ENCODE results near the gene WHRN.

Gene WHRN

DNA sequence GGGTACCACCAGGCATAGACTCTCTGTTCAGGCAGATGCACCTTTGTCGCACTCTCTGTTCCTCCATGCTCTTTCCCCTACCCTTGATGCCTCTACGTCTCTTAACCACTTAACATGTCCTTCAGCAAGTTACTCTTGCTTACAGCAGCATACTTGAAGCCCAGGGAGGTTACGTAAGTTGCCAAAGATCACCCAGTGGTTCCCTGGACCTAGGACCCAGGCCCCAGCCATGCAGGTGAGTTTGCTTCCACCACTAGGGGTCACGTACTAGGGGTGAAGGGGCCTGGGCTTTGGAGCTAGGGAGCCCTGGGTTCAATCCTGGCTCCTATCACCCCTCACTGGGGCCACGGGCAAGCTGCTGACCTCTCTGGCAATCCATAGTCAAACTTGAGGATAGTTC lies 126.4 kb downstream of the WHRN start:
- no peak overlapping the region for H3K4me3 ChIP-seq (ENCODE audit: low read depth, low read length)
- no peak overlapping the region for H2AFZ ChIP-seq (ENCODE audit: low read length, unreplicated experiment)
- peaks cover 17% of the 10 kb centered on the region for H3K4me1 ChIP-seq (ENCODE audit: control insufficient read depth, insufficient read depth, low read length, unreplicated experiment)
- peaks cover 11% of the 10 kb centered on the region; the same call in 1 of the 2 replicates for H3K36me3 ChIP-seq (ENCODE audit: insufficient read depth, low read length)
- H3K27ac ChIP-seq (ENCODE audit: low read depth, low read length), result no peak overlapping the region
- H3K79me2 ChIP-seq (ENCODE audit: control insufficient read depth, insufficient read depth, low read length, unreplicated experiment), result peaks cover 12% of the 10 kb centered on the region
- H3K27me3 ChIP-seq (ENCODE audit: insufficient read depth, low read length), result no peaks in the 10 kb centered on the region

DNA sequence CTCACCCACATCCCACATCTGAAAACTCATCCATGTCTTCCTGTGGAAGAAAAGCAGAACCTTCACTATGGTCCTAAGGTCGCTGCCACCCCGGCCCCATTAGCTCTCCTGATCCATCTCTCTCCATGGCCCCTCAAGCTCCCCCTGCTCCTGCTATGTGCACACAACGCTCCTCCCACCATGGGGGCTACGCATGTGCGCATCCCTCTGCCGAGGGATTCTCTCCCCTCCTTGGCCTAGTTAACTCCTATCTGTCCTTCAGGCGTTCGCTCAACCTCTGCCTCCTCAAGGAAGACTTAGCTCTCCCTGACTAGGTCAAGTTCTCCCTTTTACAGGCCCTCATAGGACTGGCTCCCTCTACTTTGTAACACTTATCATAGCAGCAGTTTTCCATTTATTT lies 127.3 kb downstream of the WHRN start:
- H3K27me3 ChIP-seq (ENCODE audit: insufficient read depth, low read length), result no peaks in the 10 kb centered on the region
- H2AFZ ChIP-seq (ENCODE audit: low read length, unreplicated experiment), result no peak overlapping the region
- peaks cover 8% of the 10 kb centered on the region for H3K79me2 ChIP-seq (ENCODE audit: control insufficient read depth, insufficient read depth, low read length, unreplicated experiment)
- H3K36me3 ChIP-seq (ENCODE audit: insufficient read depth, low read length), result peaks cover 11% of the 10 kb centered on the region; the same call in 1 of the 2 replicates
- no peak overlapping the region for H3K27ac ChIP-seq (ENCODE audit: low read depth, low read length)
- H3K4me1 ChIP-seq (ENCODE audit: control insufficient read depth, insufficient read depth, low read length, unreplicated experiment), result peaks cover 12% of the 10 kb centered on the region
- no peak overlapping the region for H3K4me3 ChIP-seq (ENCODE audit: low read depth, low read length)

DNA sequence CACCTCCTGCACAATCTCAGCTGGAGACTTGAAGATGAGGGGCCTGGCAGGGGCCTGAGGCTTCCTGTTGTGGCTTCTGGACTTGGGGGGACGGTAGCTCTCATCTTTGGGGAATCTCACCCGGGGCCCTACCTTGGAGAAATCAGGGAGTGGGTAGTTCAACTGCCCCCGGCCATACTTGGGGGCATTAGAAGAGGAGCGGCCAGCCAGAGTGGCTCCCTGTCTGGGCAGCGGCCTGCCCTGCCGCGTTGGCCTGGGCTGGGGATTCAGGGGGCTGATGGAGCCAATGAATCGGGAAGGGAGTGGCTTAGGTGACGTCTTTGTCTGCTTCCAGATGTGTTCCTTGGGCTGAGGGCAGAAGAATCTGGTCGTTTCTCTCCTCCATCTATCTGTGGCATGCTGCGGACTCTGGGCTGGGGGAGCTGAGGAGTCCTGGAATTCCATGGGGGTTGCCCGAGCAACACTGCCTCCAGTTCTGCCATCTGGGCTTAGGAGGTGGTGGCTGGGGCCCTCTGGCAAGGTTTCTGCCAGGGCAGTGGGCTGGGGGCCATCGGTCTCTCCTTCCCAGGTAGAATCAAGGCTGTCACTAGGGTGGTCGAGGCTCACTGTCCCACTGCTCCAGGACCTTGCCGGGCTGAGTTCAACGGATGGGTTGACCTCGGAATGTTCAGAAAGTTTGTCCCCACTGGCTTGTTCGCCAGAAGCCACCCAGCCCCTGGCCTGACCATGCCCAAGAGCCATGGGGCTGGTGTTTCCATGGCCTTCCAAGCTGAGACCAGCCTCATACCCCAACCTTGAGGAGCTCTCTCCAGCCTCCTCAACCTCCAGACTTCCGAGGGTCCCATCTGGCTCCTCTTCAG lies 128.5 kb downstream of the WHRN start:
- H3K79me2 ChIP-seq (ENCODE audit: control insufficient read depth, insufficient read depth, low read length, unreplicated experiment), result peaks cover under 1% of the 10 kb centered on the region
- peaks cover 16% of the 10 kb centered on the region for H3K4me1 ChIP-seq (ENCODE audit: control insufficient read depth, insufficient read depth, low read length, unreplicated experiment)
- no peak overlapping the region for H3K27ac ChIP-seq (ENCODE audit: low read depth, low read length)
- H3K27me3 ChIP-seq (ENCODE audit: insufficient read depth, low read length), result no peaks in the 10 kb centered on the region
- H2AFZ ChIP-seq (ENCODE audit: low read length, unreplicated experiment), result no peak overlapping the region
- H3K4me3 ChIP-seq (ENCODE audit: low read depth, low read length), result no peak overlapping the region
- H3K36me3 ChIP-seq (ENCODE audit: insufficient read depth, low read length), result peaks cover 11% of the 10 kb centered on the region; the same call in 1 of the 2 replicates

DNA sequence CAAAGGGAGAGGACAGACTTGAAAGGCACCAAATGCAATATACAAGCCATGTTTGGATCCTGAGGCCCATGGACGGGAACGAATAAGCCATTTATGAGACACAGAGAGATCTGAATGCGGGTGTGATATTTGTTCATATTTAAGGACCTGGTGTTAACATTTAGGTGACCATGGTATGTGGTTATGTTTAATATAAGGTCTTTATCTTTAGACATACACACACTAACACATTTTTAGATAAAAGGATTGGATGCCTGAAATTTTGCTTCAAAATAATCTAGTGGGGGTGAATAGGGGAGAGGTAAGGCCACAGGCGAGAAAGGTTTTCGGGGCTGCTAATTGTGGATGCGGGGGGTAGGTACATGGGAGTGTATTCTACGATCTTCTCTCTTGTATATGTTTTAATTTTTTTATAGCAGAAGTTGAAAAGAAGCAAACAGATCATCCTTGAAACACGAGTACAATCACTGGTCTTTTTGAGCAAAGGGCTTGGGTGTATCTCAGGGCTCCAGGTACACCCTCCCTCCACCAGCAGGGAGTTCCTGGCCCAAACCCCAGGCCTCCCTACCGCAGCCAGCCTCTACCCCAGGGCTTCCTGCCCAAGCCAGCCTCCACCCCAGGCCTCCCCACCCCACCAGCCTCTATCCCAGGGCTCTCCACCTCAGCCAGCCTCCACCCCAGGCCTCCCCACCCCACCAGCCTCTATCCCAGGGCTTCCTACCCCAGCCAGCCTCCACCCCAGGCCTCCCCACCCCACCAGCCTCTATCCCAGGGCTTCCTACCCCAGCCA lies 129.7 kb downstream of the WHRN start:
- no peak overlapping the region for H3K4me3 ChIP-seq (ENCODE audit: low read depth, low read length)
- no peaks in the 10 kb centered on the region for H3K27me3 ChIP-seq (ENCODE audit: insufficient read depth, low read length)
- peaks cover 11% of the 10 kb centered on the region; the same call in 1 of the 2 replicates for H3K36me3 ChIP-seq (ENCODE audit: insufficient read depth, low read length)
- H3K79me2 ChIP-seq (ENCODE audit: control insufficient read depth, insufficient read depth, low read length, unreplicated experiment), result no peaks in the 10 kb centered on the region
- no peak overlapping the region for H2AFZ ChIP-seq (ENCODE audit: low read length, unreplicated experiment)
- H3K27ac ChIP-seq (ENCODE audit: low read depth, low read length), result no peak overlapping the region
- peaks cover 24% of the 10 kb centered on the region for H3K4me1 ChIP-seq (ENCODE audit: control insufficient read depth, insufficient read depth, low read length, unreplicated experiment)

DNA sequence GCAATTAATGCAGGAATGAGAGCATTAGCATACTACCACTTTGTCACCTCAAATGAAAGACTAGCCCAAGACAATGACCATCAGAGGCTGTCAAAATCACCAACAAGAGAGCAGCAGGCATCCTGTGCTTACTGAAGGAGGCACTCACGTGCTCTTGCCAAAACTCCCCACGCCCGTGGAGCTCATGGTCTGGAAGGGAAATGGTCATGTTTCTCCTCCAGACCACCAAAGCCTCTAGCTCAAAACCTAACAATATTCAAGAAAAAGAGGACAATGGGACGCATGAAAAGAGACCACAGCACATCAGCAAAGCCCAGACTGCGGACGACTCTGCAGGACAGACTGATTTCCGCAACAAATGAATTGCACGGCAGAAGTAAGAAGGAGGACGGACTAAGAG lies 130.3 kb downstream of the WHRN start:
- H3K36me3 ChIP-seq (ENCODE audit: insufficient read depth, low read length), result peaks cover 8% of the 10 kb centered on the region; the same call in 1 of the 2 replicates
- H3K79me2 ChIP-seq (ENCODE audit: control insufficient read depth, insufficient read depth, low read length, unreplicated experiment), result no peaks in the 10 kb centered on the region
- H2AFZ ChIP-seq (ENCODE audit: low read length, unreplicated experiment), result no peak overlapping the region
- peaks cover 24% of the 10 kb centered on the region for H3K4me1 ChIP-seq (ENCODE audit: control insufficient read depth, insufficient read depth, low read length, unreplicated experiment)
- H3K4me3 ChIP-seq (ENCODE audit: low read depth, low read length), result no peak overlapping the region
- no peaks in the 10 kb centered on the region for H3K27me3 ChIP-seq (ENCODE audit: insufficient read depth, low read length)
- H3K27ac ChIP-seq (ENCODE audit: low read depth, low read length), result no peak overlapping the region

DNA sequence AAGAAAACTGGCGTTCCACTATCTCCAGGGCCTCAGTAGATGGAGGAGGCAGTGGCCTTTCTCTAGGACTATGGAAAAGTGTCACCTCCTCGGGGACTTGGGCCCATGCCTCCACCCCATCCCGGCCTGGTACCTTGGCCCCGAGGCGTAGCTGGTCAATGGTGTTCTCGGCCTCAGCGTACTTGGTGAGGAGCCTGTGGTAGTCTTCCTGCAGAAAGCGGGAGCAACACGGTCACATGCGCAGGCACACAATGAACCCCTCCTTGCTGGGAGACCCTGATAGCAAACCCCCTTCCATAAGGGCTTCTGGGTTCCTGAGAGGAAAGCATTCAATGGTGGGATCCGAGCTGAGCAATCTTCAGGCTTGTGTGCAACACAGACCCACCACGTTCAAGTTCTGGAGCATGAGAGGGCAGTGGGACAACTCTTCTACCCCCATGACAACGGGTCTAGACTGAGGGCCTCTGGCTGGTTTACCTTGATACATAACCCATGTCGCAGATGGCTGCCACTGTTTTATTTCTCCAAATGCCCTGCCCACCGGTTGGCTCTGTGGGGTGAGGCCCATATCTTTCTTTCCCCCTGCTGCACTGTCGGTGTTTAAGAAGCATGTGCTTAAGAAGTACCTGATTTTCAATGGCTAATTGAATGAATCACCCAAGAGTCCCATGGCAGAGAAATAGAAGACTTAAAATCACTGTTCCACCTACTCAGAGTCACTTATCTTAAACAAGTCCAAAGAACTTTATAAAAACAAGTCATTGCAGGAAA lies 131.1 kb downstream of the WHRN start:
- Histone ChIP-seq H3K79me2 (ENCODE audit: control insufficient read depth, insufficient read depth, low read length, unreplicated experiment) (no peaks in the 10 kb centered on the region), H3K36me3 (ENCODE audit: insufficient read depth, low read length) (0 out of 2 replicates have a peak, but pooled peaks cover under 1% of the 10 kb centered on the region), H3K4me3 (ENCODE audit: low read depth, low read length) (no peak overlapping the region), H2AFZ (ENCODE audit: low read length, unreplicated experiment) (no peak overlapping the region), H3K27me3 (ENCODE audit: insufficient read depth, low read length) (no peaks in the 10 kb centered on the region), H3K4me1 (ENCODE audit: control insufficient read depth, insufficient read depth, low read length, unreplicated experiment) (peaks cover 24% of the 10 kb centered on the region), H3K27ac (ENCODE audit: low read depth, low read length) (no peak overlapping the region)

DNA sequence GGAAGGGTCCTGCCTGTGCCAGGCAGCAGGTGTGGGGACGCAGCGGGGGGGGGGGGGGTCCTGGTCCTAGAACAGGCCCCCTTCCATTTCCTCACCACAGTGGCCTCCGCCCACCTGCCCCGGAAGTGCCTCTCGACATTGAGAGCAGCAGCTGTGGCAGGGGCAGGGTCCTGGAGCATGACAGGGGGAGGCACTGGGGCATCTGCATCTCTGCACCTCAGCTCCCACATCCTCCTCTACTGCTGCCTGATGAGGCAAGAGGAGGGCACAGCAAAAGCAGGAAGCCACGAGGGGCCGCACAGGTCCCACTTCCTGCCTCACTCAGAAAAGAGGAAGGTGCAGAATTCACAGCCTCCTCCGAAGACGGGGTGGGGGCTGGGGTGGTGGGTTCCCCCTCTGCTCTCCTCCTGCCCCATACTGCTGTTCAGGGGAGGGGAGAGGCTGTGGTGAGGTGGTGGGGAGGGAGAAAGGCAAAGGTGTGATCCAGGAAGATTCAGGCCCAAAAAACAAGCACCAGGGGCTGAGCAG lies 132.3 kb downstream of the WHRN start:
- H3K4me3 ChIP-seq (ENCODE audit: low read depth, low read length), result no peak overlapping the region
- H3K36me3 ChIP-seq (ENCODE audit: insufficient read depth, low read length), result no peaks in the 10 kb centered on the region

DNA sequence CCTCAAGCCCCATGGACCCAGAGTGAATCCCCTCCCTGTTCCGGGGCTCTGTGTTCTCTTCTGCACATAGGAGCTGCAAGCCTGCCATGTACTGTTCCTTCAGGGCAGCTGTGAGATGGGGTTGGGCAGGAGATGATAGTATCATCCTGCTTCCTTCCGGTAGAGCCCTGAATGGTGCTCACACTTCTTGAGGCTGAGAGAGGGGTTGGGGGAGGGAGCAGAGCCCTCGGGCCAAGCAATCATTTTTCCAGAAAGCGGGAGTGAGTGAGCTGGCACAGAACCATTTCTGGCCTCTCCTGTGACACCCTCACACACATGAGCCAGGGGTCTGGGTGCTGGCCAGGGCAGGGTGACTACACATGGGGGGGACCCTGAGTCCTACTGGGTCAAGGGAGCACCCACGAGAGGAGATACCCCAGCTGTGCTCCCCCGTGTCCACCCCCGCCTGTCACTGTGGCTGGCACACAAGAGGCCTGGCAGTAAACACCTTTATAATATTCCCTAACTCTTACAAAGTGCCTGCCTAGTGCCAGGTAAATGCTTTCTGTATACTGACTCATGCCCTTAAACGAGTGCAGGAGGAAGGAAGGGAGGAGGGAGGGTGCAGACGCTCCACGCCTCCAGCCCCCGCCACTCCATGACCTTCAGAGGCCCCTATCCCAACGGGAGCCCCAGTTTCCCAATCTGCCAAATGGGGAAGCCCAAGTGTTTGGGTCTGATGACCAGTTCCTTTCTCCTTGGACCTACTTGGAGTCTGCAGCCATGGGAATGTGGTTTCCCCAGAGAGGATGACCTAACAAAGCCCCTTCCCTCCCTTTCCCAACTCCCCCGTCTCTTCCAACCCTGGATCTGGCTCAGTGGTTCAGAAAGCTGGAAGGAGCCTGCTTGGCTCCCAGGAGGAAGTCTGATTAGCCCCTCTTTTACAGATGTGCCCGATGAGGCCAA lies 133.0 kb downstream of the WHRN start:
- Histone ChIP-seq H3K79me2 (ENCODE audit: control insufficient read depth, insufficient read depth, low read length, unreplicated experiment) (no peaks in the 10 kb centered on the region), H3K4me3 (ENCODE audit: low read depth, low read length) (no peak overlapping the region), H3K36me3 (ENCODE audit: insufficient read depth, low read length) (no peaks in the 10 kb centered on the region), H2AFZ (ENCODE audit: low read length, unreplicated experiment) (no peak overlapping the region), H3K27me3 (ENCODE audit: insufficient read depth, low read length) (no peaks in the 10 kb centered on the region), H3K4me1 (ENCODE audit: control insufficient read depth, insufficient read depth, low read length, unreplicated experiment) (peaks cover 28% of the 10 kb centered on the region), H3K27ac (ENCODE audit: low read depth, low read length) (peak overlapping the region; percentile 29; the same call in 1 of the 2 replicates)

More for the DNA sequence above, 132.3 kb downstream of the WHRN start:
- Histone ChIP-seq H3K4me1 (ENCODE audit: control insufficient read depth, insufficient read depth, low read length, unreplicated experiment) (peaks cover 26% of the 10 kb centered on the region), H3K27ac (ENCODE audit: low read depth, low read length) (peak overlapping the region; percentile 33), H3K79me2 (ENCODE audit: control insufficient read depth, insufficient read depth, low read length, unreplicated experiment) (no peaks in the 10 kb centered on the region), H2AFZ (ENCODE audit: low read length, unreplicated experiment) (no peak overlapping the region), H3K27me3 (ENCODE audit: insufficient read depth, low read length) (no peaks in the 10 kb centered on the region)

DNA sequence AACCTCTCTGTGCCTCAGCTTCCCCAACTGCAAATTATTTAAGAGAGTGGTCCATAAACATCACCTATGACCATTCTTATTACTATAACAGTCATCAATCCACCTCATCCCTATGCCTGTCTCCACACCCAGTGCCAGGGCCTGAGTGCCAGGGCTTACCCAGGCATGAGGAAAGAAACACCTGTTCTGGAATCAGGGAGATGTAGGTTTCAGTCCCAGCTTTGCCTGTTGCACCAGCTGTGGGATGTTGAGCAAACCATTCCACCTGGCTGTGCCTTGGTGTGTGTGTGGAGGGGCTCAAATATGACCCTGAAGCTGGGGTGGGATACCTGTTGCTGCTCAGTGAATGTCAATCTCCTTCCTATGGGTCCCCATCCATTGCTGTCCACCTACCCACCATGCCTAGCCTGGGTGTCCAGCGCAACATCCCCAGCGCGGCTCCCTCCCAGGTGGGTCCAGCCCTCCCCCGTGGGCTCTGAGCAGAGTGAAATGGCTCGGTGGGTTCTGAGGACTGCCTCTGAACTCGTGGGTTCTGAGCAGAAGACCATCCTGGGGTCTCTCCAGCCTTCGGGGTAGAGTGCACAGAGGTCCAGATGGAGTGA lies 133.8 kb downstream of the WHRN start:
- Histone ChIP-seq H3K27ac (ENCODE audit: low read depth, low read length) (peak overlapping the region; percentile 29; the same call in 1 of the 2 replicates), H3K4me3 (ENCODE audit: low read depth, low read length) (no peak overlapping the region), H3K27me3 (ENCODE audit: insufficient read depth, low read length) (no peaks in the 10 kb centered on the region), H3K79me2 (ENCODE audit: control insufficient read depth, insufficient read depth, low read length, unreplicated experiment) (no peaks in the 10 kb centered on the region), H2AFZ (ENCODE audit: low read length, unreplicated experiment) (no peak overlapping the region), H3K36me3 (ENCODE audit: insufficient read depth, low read length) (no peaks in the 10 kb centered on the region), H3K4me1 (ENCODE audit: control insufficient read depth, insufficient read depth, low read length, unreplicated experiment) (peaks cover 36% of the 10 kb centered on the region)

Data from ACC112 (cell line).